ENCODE data around the gene CDS1. TPM values are rescaled to one million over a fixed set of nuclear protein-coding genes. Genes with fewer than 3 reads are reported as not detected.

The CDS1 gene
- total and polyA plus RNA-seq, 2 donors from 2014 or later, result 13.5 to 18.8 TPM

GRCh38 chr4:84585251-84585650 is 2.3 kb downstream of the CDS1 start:
- H3K27ac ChIP-seq (ENCODE audit: low read depth in 2 of 2, low read length in 2 of 2), result no peak overlapping the region
- intact Hi-C loops (cut with DNase I), result no loop called here
- peaks cover 6% of the 10 kb centered on the region for H3K27me3 ChIP-seq (ENCODE audit: control insufficient read depth, insufficient read depth, low read length)
- no peak for TF ChIP-seq CTCF (IDR thresholded peaks at IDR 0.05; ENCODE audit: borderline replicate concordance, extremely low read depth, insufficient read depth)
- H3K4me3 ChIP-seq (ENCODE audit: low read length in 3 of 3), result peak overlapping the region in 1 of 3 donors; percentile 75
- DNase-seq (no peak), FAIRE-seq (no peak)
- H3K9me3 ChIP-seq (ENCODE audit: control insufficient read depth in 2 of 3, insufficient read depth in 1 of 3, low read length in 3 of 3), result no peaks in the 10 kb centered on the region
- no peak overlapping the region for H3K9ac ChIP-seq (ENCODE audit: low read length in 3 of 3)
- peaks cover 0 to 11% (median 10%) of the 10 kb centered on the region in 3 donors for H3K4me1 ChIP-seq (ENCODE audit: control insufficient read depth in 2 of 3, insufficient read depth in 2 of 3, low read depth in 1 of 3, low read length in 3 of 3)
- no peaks in the 10 kb centered on the region for H3K36me3 ChIP-seq (ENCODE audit: control insufficient read depth in 2 of 3, insufficient read depth in 3 of 3, low read length in 3 of 3)

- Histone ChIP-seq H3K27ac (ENCODE audit: low read depth in 2 of 2, low read length in 2 of 2) (no peak overlapping the region), H3K9ac (ENCODE audit: low read length in 3 of 3) (no peak overlapping the region), H3K27me3 (ENCODE audit: control insufficient read depth, insufficient read depth, low read length) (no peaks in the 10 kb centered on the region), H3K4me1 (ENCODE audit: control insufficient read depth in 2 of 3, insufficient read depth in 2 of 3, low read depth in 1 of 3, low read length in 3 of 3) (no peaks in the 10 kb centered on the region), H3K36me3 (ENCODE audit: control insufficient read depth in 2 of 3, insufficient read depth in 3 of 3, low read length in 3 of 3) (no peaks in the 10 kb centered on the region), H3K9me3 (ENCODE audit: control insufficient read depth in 2 of 3, insufficient read depth in 1 of 3, low read length in 3 of 3) (peaks cover 0 to 4% (median 0%) of the 10 kb centered on the region in 3 donors), H3K4me3 (ENCODE audit: low read length in 3 of 3) (no peak overlapping the region)
- no peak for DNase-seq
- intact Hi-C loops (cut with DNase I), result no loop called here
- FAIRE-seq, result no peak
- TF ChIP-seq CTCF (IDR thresholded peaks at IDR 0.05; ENCODE audit: borderline replicate concordance, extremely low read depth, insufficient read depth), result no peak
Observed at GRCh38 chr4:84594724-84595123, 11.8 kb downstream of the CDS1 start.

GRCh38 chr4:84596826-84597225 is 13.9 kb downstream of the CDS1 start:
- Histone ChIP-seq H3K4me3 (ENCODE audit: low read length in 3 of 3) (no peak overlapping the region), H3K36me3 (ENCODE audit: control insufficient read depth in 2 of 3, insufficient read depth in 3 of 3, low read length in 3 of 3) (no peaks in the 10 kb centered on the region), H3K4me1 (ENCODE audit: control insufficient read depth in 2 of 3, insufficient read depth in 2 of 3, low read depth in 1 of 3, low read length in 3 of 3) (no peaks in the 10 kb centered on the region), H3K27me3 (ENCODE audit: control insufficient read depth, insufficient read depth, low read length) (no peaks in the 10 kb centered on the region), H3K9me3 (ENCODE audit: control insufficient read depth in 2 of 3, insufficient read depth in 1 of 3, low read length in 3 of 3) (peaks cover 0 to 4% (median 0%) of the 10 kb centered on the region in 3 donors), H3K27ac (ENCODE audit: low read depth in 2 of 2, low read length in 2 of 2) (no peak overlapping the region), H3K9ac (ENCODE audit: low read length in 3 of 3) (no peak overlapping the region)
- no peak for DNase-seq
- no peak for TF ChIP-seq CTCF (IDR thresholded peaks at IDR 0.05; ENCODE audit: borderline replicate concordance, extremely low read depth, insufficient read depth)
- intact Hi-C loops (cut with DNase I), result no loop called here
- FAIRE-seq, result no peak

- Histone ChIP-seq H3K4me1 (ENCODE audit: control insufficient read depth in 2 of 3, insufficient read depth in 2 of 3, low read depth in 1 of 3, low read length in 3 of 3) (no peaks in the 10 kb centered on the region), H3K36me3 (ENCODE audit: control insufficient read depth in 2 of 3, insufficient read depth in 3 of 3, low read length in 3 of 3) (no peaks in the 10 kb centered on the region), H3K27me3 (ENCODE audit: control insufficient read depth, insufficient read depth, low read length) (no peaks in the 10 kb centered on the region), H3K9ac (ENCODE audit: low read length in 3 of 3) (no peak overlapping the region), H3K27ac (ENCODE audit: low read depth in 2 of 2, low read length in 2 of 2) (no peak overlapping the region), H3K9me3 (ENCODE audit: control insufficient read depth in 2 of 3, insufficient read depth in 1 of 3, low read length in 3 of 3) (peaks cover 0 to 4% (median 0%) of the 10 kb centered on the region in 3 donors), H3K4me3 (ENCODE audit: low read length in 3 of 3) (no peak overlapping the region)
- FAIRE-seq (no peak), DNase-seq (no peak)
- no peak for TF ChIP-seq CTCF (IDR thresholded peaks at IDR 0.05; ENCODE audit: borderline replicate concordance, extremely low read depth, insufficient read depth)
- intact Hi-C loops (cut with DNase I), result no loop called here
Observed at GRCh38 chr4:84597450-84597849, 14.5 kb downstream of the CDS1 start.
